Stomach (tissue), 4 donors: ENCODE results near the gene PITPNC1.

Source experiments
- EP300 ChIP-seq: sonication (generic); formaldehyde crosslinking; IDR thresholded peaks from one replicate; pipeline ENCODE4 v1.6.1; 2017; ENCODE audit warnings: antibody characterized with exemption
- POLR2A ChIP-seq, 4 donors: fragments of 450-650 bp; IDR thresholded peaks; one replicate each; pipeline ENCODE4 v1.6.1; 2016; ENCODE audit warnings: antibody characterized with exemption in 4 of 4, control low read depth in 2 of 4, mild to moderate bottlenecking in 1 of 4, moderate library complexity in 1 of 4
- POLR2AphosphoS5 ChIP-seq, 3 donors: sonication (generic); formaldehyde crosslinking; IDR thresholded peaks; one replicate each; pipeline ENCODE4 v1.6.1; 2016; ENCODE audit warnings: antibody characterized with exemption in 3 of 3
- TF ChIP-seq, protein P1 (sequence below), 7 experiments: fragments of 450-650 bp in 4 of 7; fragments of 200-600 bp in 3 of 7; sonication (generic) in 3 of 7; IDR thresholded peaks; one replicate each; pipeline ENCODE4 v1.5.1; 2016 to 2019; ENCODE audit warnings: antibody characterized with exemption in 7 of 7, control low read depth in 2 of 7, mild to moderate bottlenecking in 1 of 7

DNA sequence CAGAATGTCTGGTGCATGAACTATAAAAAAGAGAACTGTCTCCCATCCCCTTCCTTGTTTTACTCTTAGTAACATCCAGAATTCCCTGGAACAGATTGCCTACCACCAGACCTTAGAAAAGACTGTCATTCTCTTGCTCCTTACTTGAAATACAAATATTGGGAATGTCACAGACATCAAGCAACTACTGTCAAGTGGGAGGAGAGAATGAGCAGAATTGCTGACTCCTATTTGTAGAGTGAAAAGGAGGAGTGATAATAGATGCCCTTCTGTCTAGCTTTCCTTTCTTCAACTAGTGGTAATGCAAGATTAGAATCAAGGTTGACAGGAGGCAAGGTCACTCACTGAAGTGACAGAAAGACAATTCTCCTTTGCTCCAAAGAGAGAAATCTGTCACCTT is 316.7 kb downstream of the PITPNC1 start:
- TF ChIP-seq, protein P1, sequence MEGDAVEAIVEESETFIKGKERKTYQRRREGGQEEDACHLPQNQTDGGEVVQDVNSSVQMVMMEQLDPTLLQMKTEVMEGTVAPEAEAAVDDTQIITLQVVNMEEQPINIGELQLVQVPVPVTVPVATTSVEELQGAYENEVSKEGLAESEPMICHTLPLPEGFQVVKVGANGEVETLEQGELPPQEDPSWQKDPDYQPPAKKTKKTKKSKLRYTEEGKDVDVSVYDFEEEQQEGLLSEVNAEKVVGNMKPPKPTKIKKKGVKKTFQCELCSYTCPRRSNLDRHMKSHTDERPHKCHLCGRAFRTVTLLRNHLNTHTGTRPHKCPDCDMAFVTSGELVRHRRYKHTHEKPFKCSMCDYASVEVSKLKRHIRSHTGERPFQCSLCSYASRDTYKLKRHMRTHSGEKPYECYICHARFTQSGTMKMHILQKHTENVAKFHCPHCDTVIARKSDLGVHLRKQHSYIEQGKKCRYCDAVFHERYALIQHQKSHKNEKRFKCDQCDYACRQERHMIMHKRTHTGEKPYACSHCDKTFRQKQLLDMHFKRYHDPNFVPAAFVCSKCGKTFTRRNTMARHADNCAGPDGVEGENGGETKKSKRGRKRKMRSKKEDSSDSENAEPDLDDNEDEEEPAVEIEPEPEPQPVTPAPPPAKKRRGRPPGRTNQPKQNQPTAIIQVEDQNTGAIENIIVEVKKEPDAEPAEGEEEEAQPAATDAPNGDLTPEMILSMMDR (IDR thresholded peaks at IDR 0.05): no peak
- no peak for TF ChIP-seq POLR2A (IDR thresholded peaks at IDR 0.05)
- TF ChIP-seq POLR2AphosphoS5 (IDR thresholded peaks at IDR 0.05): no peak
- no peak for TF ChIP-seq EP300
